Left kidney (tissue), 2 donors: ENCODE data around the gene HOXD10. TPM values are rescaled to one million over a fixed set of nuclear protein-coding genes. Genes with fewer than 3 reads are reported as not detected.

ENCODE experiments used
- DNase-seq: peaks from one replicate; pipeline ENCODE4 v3.0.0-alpha.2; 2013
- polyA plus RNA-seq: library from polyadenylated mRNA; unstranded; fragments of 120-200 nt; gene quantifications from one replicate; pipeline ENCODE4 v1.2.1, GENCODE V29; 2013; ENCODE audit not compliant: insufficient read length

The HOXD10 gene
- polyA plus RNA-seq, 1 donor = 220 TPM

DNA sequence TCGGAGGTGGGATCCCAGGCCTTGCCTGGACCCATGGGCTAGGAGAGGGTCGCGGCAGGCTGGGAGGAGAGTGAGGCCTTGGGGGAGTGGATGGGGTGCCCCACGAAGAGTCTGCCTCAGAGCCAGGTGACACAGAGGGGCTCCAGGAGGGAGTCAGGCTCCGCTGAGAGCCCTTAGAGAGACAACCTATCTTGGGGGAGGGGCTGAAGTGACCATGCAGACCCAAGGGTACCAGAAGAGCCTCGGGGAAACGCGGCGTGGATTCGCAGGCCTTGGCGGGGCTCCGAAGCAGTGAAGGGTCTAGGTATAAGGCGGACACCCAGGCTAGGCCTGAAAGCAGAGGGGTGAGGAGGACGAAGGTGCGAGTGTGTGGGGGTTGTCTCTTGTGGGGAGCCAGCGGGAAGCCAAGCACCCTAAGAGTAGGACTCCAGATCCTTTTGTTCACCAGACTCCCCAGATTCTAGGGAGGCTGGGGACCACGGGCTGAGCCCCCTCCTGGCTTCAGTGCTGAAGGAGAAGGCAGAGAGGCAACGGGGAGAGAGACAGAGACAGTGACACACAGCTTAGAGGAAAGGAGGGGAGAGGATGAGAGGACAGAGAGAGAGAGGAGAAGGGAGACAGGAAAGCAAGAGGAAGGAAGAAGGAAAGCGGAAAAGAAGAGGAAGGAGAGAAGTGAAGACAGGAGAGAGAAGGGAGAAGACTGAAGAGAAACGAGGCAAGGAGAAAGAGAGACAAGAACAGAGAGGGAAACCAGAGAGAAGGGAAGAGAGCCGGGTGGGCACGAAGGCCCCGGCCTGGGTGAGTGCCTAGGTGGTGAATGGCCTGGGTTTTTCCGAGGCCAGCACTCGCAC is 10.6 kb upstream of the HOXD10 start:
- DNase-seq = no peak

DNA sequence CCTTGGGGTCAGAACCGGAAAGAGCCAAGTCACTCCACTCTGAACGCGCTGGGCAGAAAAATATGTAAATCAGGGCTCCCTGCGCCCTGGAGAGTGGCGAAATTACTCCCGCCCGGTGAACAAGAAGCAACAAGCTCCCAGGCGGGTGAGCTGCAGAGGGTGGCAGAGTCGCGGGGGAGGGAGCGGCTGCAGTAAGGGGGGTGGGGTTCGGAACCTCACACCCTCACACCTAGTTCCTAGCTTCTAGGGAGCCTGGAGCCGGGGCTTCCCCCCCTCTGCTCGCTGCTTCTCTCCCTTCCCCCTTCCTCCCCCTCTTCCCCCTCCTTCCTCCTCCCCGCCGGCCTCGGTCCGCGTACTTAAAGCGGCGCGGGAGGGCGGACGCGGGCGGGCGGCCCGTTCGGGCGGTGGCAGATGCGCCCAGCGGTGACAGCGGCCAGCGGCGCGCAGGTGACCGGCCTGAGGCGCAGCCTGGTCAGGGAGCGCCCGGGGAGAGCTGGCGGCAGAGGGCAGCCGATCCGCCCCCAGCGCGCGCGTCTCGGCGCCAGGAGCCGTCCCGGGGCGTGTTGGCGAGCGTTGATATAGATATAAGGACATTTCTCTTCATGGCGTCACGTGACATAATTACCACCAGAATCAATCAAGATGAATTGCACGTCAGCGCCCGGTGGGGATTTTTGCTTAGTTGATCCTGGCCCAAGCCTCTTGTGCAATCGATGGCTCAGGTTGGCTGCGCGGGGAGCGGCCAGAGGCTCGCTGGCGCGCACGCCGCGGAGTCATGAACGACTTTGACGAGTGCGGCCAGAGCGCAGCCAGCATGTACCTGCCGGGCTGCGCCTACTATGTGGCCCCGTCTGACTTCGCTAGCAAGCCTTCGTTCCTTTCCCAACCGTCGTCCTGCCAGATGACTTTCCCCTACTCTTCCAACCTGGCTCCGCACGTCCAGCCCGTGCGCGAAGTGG is 9.7 kb upstream of the HOXD10 start, which contains the start of gene HOXD11:
HOXD11 (plus strand) TSS at position 700 of the 959 bp plus-strand sequence; CDS start at position 776, 76 bp downstream.
- no peak for DNase-seq

DNA sequence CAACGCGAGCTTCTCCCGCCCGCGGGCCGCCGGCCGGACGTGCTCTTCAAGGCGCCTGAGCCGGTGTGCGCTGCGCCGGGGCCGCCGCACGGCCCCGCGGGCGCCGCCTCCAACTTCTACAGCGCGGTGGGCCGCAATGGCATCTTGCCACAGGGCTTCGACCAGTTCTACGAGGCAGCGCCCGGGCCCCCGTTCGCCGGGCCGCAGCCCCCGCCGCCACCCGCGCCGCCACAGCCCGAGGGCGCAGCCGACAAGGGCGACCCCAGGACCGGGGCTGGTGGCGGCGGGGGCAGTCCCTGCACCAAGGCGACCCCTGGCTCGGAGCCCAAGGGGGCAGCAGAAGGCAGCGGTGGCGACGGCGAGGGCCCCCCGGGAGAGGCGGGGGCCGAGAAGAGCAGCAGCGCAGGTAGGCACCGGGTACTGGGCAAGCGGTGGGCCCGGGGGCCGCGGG is 8.8 kb upstream of the HOXD10 start:
- no peak for DNase-seq

DNA sequence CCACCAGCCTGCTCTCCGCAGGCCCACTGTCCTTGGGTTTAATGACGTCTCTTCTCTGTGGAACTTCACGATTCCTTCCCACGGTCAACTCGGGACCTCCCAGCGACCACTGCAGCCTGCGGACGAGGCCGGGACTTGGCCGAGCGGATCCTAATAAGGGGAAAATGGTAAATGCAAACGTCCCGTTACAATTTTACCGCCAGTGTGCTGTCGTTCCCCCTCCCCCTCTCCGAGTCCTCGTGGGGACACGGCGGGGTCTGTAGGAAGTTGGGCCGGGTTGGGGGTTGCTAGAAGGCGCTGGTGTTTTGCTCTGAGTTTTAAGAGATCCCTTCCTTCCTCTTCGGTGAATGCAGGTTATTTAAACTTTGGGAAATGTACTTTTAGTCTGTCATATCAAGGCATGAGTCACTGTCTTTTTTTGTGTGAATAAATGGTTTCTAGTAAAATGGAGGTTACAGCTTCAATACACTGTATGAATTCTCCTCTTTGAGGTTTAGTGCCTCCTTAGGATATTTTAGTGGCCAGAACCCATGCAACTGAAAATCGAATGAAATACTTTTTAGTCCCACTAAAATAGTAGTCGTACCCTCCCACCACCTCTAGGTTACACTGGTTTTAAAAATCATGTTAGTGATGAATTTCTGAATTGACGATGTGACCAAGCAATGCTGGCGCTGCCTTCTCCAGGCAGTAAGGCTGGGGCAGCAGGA is 7.2 kb upstream of the HOXD10 start:
- DNase-seq = no peak

DNA sequence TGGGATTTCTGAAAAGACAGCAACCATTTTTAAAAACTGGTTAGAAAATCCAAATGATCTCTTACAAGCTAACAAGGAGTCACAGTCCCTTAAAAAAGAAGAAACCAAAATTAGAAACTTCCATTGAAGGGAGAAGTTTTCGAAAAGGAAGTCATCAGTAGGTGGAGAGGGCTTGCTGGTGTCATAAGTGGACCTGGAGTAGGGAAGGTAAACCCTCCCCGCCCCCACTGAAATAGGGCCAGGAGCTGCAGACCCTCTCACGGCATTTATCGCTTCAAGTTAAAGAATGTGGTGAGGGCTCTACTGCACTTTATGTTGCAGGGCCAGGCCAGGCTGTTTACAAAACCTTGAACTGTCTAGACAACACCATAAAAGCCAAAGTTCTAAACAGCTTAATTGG is 6.6 kb upstream of the HOXD10 start:
- no peak for DNase-seq

DNA sequence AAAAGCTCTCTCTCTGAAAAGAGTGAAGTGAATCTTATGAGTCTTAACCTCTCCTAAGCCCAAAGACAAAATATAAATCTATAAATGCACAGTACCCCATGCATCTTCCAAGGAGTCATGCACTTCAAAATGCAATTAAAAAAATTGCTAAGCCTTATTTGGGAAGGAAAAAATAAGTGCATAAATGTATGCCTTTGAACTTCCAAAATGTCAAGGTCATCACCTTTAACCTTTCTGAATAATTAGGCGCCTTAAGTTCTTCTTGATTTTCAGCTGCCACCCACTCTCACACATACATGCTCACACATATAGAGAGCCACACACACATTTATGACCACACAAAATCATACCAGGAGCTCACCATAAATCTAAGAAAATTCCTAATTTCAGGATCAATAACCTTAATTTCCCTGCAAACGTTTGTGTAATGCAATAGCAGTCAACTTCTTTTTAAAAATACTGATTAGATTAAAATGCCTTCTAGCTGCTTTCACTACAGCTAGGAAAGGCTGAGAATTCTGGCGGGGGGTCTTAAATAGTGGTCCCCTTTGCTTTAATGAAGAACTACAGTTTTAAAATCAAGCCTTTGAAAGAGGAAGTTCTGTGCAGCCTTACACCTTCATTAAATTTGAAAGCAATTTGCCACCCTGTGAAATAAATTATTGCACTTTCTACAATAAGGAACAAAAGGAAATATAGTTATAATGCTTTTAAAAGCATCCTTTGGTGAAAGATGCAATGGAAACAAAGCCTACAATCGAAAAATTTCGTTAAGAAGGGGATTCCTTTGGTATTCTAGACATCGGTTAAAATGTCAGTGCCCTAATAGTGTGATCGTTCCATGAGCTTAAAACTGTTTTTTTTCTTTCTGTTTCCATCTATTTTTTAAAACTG is 5.9 kb upstream of the HOXD10 start:
- DNase-seq = no peak

DNA sequence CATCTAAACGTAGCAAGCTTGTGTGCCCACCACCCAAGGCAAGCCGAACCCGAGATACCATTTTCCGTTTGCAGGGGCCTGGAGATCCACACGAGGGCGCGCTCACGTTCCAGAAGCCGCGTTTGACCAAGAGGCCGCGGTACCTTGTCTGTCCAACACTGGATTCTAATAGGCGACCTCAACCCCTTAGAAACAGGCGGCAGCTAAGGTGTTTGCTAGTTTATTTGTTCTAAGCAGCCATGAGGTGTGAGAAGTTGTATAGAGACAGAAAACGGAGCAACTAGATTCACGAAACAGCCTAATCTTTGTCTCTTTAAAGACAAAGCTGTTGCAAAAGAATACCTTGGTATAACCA is 5.3 kb upstream of the HOXD10 start:
- peak; percentile 92 for DNase-seq

DNA sequence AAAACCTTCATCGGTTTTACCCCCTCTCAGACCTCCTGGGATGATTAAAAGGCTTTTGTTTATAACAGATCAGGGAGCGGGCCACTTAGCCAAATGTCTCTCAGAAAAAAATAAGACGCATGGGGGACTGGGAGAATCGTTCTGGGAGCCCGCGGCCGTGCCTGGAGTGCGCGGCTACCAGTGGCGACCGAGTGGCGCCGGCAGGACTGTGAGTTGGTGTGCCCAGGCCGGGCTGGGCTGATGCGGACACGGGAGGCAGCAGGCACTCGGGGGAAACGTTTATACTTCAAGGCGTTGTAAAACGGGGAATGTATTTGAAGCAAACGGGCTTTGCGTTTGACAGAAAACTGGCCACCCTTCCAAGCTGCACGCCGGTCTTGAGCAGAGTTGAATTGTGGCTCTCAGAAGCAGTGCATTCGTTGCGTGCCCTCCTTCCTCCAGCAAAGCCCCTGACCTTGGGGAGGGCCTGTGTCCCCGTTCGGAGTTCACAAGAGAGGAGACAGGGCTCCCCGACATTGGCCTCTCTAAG is 4.7 kb upstream of the HOXD10 start:
- DNase-seq = no peak

DNA sequence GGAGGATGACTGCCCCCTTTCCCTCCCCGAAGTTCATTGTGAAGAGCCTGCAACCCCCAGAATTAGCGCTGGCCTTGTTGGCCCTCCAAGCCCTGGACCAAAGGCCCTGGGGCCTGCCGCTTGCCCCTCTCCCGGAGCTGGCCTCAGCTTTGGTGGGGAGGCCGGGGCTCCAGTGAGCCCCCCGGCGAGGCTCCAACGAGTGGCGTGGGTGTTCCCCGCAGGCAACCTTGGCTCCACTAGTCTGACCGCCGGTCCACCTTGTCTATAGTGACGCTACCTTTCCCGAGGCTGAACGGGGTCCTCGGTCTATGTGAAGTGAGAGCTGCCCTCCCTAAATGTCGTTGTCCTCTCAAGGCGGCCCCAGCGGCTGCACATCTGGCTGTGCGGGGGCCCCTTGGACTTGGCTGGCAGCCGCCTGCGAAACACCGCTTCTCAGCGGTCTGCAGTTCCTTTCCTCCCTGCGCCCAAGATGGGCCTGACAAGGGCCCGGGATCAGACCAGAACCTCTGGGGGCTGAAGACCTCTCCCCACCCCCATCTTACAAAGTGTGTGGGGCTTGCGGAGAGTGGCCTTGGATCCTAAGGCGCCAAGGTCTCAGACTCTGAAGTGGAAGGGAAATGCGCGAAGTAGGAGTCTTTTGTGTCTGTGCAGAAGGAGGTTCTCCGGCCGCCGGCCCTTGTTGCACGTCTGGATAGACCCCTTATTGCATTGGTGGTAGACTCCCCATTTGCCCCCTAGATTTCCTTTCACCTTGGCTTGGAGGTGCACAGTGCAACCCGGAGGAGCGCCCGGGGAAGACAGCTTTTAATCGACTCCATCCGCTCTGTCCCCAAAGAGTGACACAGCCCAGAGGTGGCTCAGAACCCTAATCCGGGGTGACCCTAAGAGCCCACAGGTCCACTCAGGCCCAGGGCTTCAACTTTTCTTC is 3.9 kb upstream of the HOXD10 start:
- no peak for DNase-seq

DNA sequence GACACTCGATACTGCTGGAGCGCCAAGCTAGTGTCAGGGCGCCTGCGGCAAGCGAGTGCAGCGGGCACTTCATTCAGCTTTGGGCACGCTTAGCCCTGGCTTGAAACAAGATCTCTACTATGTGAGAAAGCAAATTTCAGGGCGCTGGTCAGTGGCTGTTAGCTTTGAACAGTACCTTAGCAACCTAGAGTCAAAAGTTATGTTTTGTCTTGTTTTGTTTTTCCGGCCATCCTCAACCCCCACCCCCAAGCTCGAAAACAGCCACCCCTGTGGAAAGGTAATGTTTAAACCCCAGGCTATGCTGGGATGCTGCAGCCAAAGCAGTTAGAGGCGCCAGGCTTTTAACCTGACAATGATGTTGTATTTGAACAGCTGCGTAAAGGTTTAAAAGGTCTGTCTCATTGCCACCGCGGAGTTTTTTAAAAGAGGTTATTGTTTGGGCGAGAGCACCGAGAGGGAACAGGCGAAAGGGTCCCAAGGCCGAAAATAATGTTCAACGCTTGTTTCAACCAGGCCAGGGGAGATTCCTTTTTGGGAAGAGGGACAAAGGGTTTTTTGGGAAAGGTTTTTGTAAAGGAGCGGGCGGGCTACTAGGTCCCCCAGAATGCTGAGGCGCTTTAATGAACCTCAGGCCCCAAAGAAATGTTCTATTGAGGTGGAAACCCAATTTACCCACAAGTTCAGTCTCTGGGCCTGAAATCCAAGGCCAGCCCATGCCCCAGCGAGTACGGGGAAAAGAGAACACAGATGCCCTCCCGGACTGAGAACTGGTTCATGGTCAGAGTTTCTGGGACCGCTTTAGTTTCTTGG is 2.3 kb upstream of the HOXD10 start:
- DNase-seq = no peak

DNA sequence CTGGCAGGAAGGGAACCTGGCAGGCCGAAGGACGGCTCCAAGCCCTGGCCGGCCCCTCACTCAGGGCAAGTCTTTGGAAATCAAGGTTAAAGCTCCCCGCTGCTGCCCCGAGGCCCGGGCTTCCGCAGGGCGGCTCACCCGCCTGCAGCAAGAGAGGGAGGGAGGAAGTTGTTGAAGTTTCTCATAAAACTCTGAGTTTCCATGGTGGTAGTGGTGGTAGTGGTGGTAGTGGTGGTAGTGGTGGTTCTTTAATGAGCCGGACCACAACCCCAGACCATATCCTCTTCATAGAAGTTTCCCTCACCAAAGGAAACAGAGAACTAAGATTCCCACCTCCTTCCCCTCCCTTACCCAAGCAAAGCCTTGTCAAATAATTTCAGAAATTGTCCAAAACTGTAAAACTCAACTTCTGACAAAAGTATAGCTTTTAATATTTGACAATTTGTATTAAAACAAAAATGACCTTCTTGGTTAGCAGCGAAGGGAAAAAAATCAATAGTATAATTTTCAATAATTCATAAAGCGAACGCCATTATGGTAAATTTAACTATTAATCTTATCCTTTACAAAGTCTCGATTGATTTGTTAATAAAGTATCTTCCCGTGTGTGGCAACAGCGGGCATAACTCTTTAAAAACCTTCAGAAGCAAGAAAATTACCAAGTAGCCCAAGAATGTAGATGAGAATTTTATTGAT is 1.5 kb upstream of the HOXD10 start:
- DNase-seq = no peak

DNA sequence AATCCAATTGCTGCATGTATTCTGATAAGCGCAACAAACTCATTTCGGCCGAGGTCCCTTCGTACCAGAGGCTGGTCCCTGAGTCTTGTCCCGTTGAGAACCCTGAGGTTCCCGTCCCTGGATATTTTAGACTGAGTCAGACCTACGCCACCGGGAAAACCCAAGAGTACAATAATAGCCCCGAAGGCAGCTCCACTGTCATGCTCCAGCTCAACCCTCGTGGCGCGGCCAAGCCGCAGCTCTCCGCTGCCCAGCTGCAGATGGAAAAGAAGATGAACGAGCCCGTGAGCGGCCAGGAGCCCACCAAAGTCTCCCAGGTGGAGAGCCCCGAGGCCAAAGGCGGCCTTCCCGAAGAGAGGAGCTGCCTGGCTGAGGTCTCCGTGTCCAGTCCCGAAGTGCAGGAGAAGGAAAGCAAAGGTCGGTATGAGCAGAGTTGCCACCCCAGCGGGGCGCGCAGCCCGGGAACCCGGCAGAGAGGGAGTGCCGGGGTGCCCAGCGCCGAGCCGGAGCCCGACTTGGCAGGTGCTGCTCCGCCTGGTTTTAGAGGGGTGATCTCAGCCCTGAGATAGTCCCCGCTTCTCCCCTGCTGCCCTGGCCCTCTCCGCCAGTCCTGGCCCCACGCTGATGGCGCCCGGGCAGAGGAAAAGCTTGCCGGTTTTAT is 714 bp downstream of the HOXD10 start:
- no peak for DNase-seq

DNA sequence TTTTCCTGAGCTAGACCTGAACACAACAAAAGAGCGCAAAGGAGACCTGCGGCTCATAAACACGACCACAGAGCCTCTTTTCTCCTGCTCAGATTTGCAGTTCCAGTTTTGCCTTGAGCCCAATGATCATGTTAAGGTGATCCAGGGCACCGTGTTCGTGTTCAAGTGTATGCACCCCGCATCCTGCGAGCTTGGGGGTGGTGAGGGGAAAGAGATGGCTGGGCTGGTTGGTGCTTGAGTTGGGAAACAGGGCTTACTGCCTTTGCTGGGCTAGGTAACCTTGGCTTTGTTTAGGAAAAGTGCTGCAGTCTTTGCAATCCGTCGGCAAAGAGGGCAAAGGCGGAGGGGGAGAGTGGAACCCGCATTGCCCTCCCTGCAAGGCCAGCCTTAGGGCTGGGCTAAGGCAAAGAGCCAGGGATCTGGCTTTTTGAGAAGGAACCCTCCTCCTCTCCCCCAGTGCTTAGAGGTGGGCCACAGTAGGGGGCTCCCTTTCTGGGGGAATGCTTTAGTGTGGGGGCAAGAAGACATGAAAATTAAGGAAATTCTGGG is 1.3 kb downstream of the HOXD10 start:
- no peak for DNase-seq

DNA sequence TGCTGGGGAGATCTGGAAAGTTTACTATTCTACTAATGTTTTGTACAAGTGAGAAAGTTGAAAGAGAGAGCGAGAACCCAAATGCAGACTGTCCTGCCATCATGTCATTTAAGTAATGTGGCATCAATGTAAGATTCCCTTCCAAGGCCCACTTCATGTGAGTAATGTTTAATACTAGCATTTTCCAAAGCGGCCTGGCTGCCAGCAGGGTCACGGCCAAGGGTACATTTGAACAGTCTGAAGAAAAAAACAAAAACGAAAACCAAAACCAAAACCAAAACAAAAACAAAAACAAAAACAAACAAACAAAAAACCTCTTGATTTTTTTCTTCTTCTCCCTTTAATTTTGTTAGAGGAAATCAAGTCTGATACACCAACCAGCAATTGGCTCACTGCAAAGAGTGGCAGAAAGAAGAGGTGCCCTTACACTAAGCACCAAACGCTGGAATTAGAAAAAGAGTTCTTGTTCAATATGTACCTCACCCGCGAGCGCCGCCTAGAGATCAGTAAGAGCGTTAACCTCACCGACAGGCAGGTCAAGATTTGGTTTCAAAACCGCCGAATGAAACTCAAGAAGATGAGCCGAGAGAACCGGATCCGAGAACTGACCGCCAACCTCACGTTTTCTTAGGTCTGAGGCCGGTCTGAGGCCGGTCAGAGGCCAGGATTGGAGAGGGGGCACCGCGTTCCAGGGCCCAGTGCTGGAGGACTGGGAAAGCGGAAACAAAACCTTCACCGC is 2.2 kb downstream of the HOXD10 start:
- peak; percentile 95 for DNase-seq

DNA sequence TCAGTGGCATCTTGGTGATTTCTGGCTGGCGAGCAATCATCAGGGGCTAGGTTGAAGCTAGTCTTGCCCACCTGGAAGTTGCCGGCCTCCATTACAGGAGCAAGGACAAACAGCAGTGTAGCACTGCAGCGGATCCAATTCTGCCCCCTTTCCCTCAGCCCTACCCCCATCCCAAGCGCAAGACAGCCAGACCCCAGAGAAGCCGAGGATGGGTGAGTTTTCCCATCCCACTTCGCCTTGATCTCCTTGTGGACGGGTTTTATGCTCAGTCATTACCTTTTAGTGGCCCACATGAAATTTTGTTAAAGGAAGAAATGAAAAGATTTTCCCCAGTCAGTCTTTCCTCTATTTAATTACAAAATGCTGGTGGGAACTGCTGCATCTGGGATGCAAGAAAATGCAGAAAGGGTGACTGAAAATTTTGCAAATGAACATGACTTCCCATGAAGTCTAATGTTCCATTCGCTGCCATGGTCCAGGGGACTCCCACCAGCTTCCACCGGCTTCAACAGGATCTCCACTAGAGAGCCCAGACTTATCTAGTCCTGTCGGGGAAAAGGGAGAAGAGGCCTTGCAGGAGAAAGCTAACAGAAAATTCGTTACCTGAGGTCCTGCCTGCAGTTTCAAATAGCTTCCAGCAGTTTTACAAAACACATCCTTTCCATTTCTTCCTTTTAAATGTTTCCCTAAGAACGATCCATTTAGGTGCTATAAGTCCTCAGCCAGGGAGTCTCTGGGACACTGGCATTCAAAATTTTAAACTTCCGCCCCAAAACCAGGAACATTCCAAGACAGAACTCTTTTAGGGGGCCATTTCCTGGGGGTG is 4.0 kb downstream of the HOXD10 start:
- no peak for DNase-seq
